ENCODE measurements around the gene MALRD1.

GRCh38 chr10:19579761-19580545, 531.4 kb downstream of the MALRD1 start:
- TF ChIP-seq CTCF (IDR thresholded peaks at IDR 0.05), result no peak
- no peak for TF ChIP-seq POLR2A (IDR thresholded peaks at IDR 0.05)

Data from uterus (tissue), 2 donors.